Endothelial cell of umbilical vein (primary cell): Measurements from ENCODE around the gene GAPVD1. TPM values are rescaled to one million over a fixed set of nuclear protein-coding genes. Genes with fewer than 3 reads are reported as not detected.
"Not testable (repeated sequence)": the region's sequence is repeated elsewhere in the genome, so short reads cannot be mapped to it uniquely, and the experiment has no call there.

Experiments used
- BruUV-seq: library from RNA; stranded (reverse); fragments of 400-500 nt; replicated peaks from 2 replicates; lab custom pipeline; 2021; lab: Mats Ljungman, UMichigan
- CTCF ChIA-PET: fragments of 300-600, 350-600 bp; sonication (Branson Sonifier 250); formaldehyde crosslinking; loops from one replicate; lab custom pipeline; 2021; ENCODE audit warnings: antibody characterized with exemption, inconsistent platforms; lab: Charles Lee
- POLR2A ChIA-PET: fragments of 300-600, 350-600 bp; sonication (Branson Sonifier 250); formaldehyde crosslinking; loops from one replicate; lab custom pipeline; 2021; ENCODE audit warnings: antibody characterized with exemption, inconsistent platforms; lab: Charles Lee
- DNase-seq: peaks from one replicate; pipeline ENCODE4 v3.0.0-alpha.2; 2011; ENCODE audit warnings: low read depth, low spot score
- FAIRE-seq: peaks from 2 replicates; lab custom pipeline; 2011; peaks lifted over from hg19 to GRCh38; lab: Jason Lieb, UNC
- H2AFZ ChIP-seq: 2 replicates; pipeline ENCODE4 v1.6.0; 2012; ENCODE audit warnings: low read depth, low read length, control low read depth, inconsistent platforms
- H3K27ac ChIP-seq: 2 replicates; pipeline ENCODE4 v1.5.1; 2011; ENCODE audit warnings: low read depth, mild to moderate bottlenecking, control low read depth, low read length, moderate library complexity; ENCODE audit not compliant: insufficient read depth
- H3K27me3 ChIP-seq, 2 experiments: 2 replicates each; pipeline versions ENCODE4 v1.6.0 to v1.6.1; 2011; ENCODE audit warnings: low read length in 2 of 2, mixed read lengths in 1 of 2; ENCODE audit not compliant: control insufficient read depth in 2 of 2, insufficient read depth in 2 of 2
- H3K36me3 ChIP-seq, 2 experiments: 2 replicates in 1 of 2; 3 replicates in 1 of 2; pipeline ENCODE4 v1.5.1; 2011; ENCODE audit warnings: low read length in 2 of 2, mild to moderate bottlenecking in 1 of 2, moderate library complexity in 1 of 2; ENCODE audit not compliant: control insufficient read depth in 2 of 2, insufficient read depth in 2 of 2; ENCODE audit errors: extremely low read depth in 1 of 2
- H3K4me1 ChIP-seq: 3 replicates; pipeline ENCODE4 v1.5.1; 2011; ENCODE audit warnings: mild to moderate bottlenecking, low read length; ENCODE audit not compliant: control insufficient read depth, insufficient read depth; ENCODE audit errors: extremely low read depth
- H3K4me2 ChIP-seq: 2 replicates; pipeline ENCODE4 v1.6.1; 2011; ENCODE audit warnings: low read length, control low read depth, mixed read lengths; ENCODE audit not compliant: insufficient read depth
- H3K4me3 ChIP-seq, 3 experiments: fragments of 200-600 bp in 1 of 3; sonication (generic), shearing (Covaris generic) in 1 of 3; replicated peaks in 1 of 3; 2 replicates each; pipeline ENCODE4 v1.5.1; 2011 to 2016; ENCODE audit warnings: control low read depth in 3 of 3, low read length in 3 of 3, mild to moderate bottlenecking in 2 of 3, inconsistent platforms in 1 of 3, low read depth in 1 of 3, moderate library complexity in 1 of 3; ENCODE audit not compliant: insufficient read depth in 1 of 3
- H3K79me2 ChIP-seq: 2 replicates; pipeline ENCODE4 v1.6.0; 2012; ENCODE audit warnings: low read length, inconsistent platforms; ENCODE audit not compliant: control insufficient read depth, insufficient read depth
- H3K9ac ChIP-seq: replicated peaks from 2 replicates; pipeline ENCODE3; 2011; ENCODE audit warnings: low read length, control low read depth; ENCODE audit not compliant: insufficient read depth; ENCODE audit errors: extremely low read depth
- H3K9me1 ChIP-seq: replicated peaks from 3 replicates; pipeline ENCODE4 v1.6.0; 2011; ENCODE audit warnings: mild to moderate bottlenecking, low read length; ENCODE audit not compliant: control insufficient read depth, insufficient read depth; ENCODE audit errors: extremely low read depth
- H3K9me3 ChIP-seq: replicated peaks from 2 replicates; pipeline ENCODE4 v1.5.1; 2012; ENCODE audit warnings: low read length, inconsistent platforms; ENCODE audit not compliant: control insufficient read depth, insufficient read depth
- H4K20me1 ChIP-seq: replicated peaks from 2 replicates; pipeline ENCODE3; 2011; ENCODE audit warnings: mild to moderate bottlenecking, low read length; ENCODE audit not compliant: control insufficient read depth, insufficient read depth; ENCODE audit errors: extremely low read depth
- CTCF ChIP-seq, 2 donors: IDR thresholded peaks; 1 replicate in 1 of 2; 2 replicates in 1 of 2; pipeline ENCODE4 v1.5.1; 2011; ENCODE audit warnings: low read length in 2 of 2, mild to moderate bottlenecking in 2 of 2, moderate library complexity in 2 of 2, control low read depth in 1 of 2, inconsistent platforms in 1 of 2, low read depth in 1 of 2; ENCODE audit not compliant: insufficient read depth in 1 of 2; ENCODE audit errors: extremely low read depth in 1 of 2
- EZH2 ChIP-seq: IDR thresholded peaks from 2 replicates; pipeline ENCODE4 v1.6.1; 2012; ENCODE audit warnings: borderline replicate concordance, low read depth, mild to moderate bottlenecking, moderate library complexity, low read length, inconsistent platforms; ENCODE audit not compliant: severe bottlenecking
- FOS ChIP-seq: IDR thresholded peaks from 2 replicates; pipeline ENCODE4 v1.6.1; 2011; ENCODE audit warnings: mild to moderate bottlenecking, low read length, moderate library complexity, borderline replicate concordance; ENCODE audit not compliant: insufficient read depth
- GATA2 ChIP-seq: IDR thresholded peaks from 2 replicates; pipeline ENCODE4 v1.7.0; 2011; ENCODE audit warnings: low read depth, mild to moderate bottlenecking, moderate library complexity, mixed read lengths, low read length; ENCODE audit not compliant: insufficient read length, insufficient read depth
- JUN ChIP-seq: IDR thresholded peaks from 2 replicates; pipeline ENCODE4 v1.6.1; 2011; ENCODE audit warnings: borderline replicate concordance, low read depth; ENCODE audit not compliant: insufficient read length, insufficient read depth
- MAX ChIP-seq: IDR thresholded peaks from 2 replicates; pipeline ENCODE4 v1.6.1; 2011; ENCODE audit not compliant: insufficient read depth, insufficient read length
- MYC ChIP-seq: IDR thresholded peaks from one replicate; pipeline ENCODE4 v1.6.1; 2011; ENCODE audit warnings: mild to moderate bottlenecking, low read depth, low read length
- POLR2A ChIP-seq: IDR thresholded peaks from 2 replicates; pipeline ENCODE4 v1.6.1; 2012; ENCODE audit warnings: low read depth, mild to moderate bottlenecking, control low read depth, low read length
- POLR2AphosphoS5 ChIP-seq: IDR thresholded peaks from 2 replicates; pipeline ENCODE4 v1.6.1; 2012; ENCODE audit warnings: low read depth, mild to moderate bottlenecking, control low read depth, low read length, moderate library complexity; ENCODE audit not compliant: insufficient read depth
- dilution Hi-C: fragments of 300-500 bp; cut with MboI; formaldehyde crosslinking; loops from one replicate; pipeline ENCODE4 v1.15.0; 2019; ENCODE audit warnings: low sequenced_read_pairs; ENCODE audit not compliant: extremely low pct_ligation_motif_present
- intact Hi-C: fragments of 100-400 bp; cut with micrococcal nuclease; formaldehyde crosslinking; loops from one replicate; pipeline ENCODE4 v1.10.0; 2022
- polyA plus RNA-seq, 4 experiments: library from polyadenylated mRNA; depleted of rRNA in 3 of 4; stranded (reverse) in 3 of 4; unstranded in 1 of 4; fragments of >200 nt; gene quantifications; 2 replicates each; pipeline versions ENCODE4 v1.2.1 to v1.2.3, GENCODE V29; 2011 to 2012; ENCODE audit warnings: missing spikeins in 1 of 4
- total RNA-seq: library from RNA; stranded (reverse); gene quantifications from 2 replicates; pipeline ENCODE4 v1.2.3, GENCODE V29; 2021

Gene GAPVD1
- total and polyA plus RNA-seq, 2 donors (not counting 3 experiments of a cell fraction or from before 2014, with no cell fraction given): 10.7 to 53.2 TPM

GRCh38 chr9:125284855-125285254 lies 23.2 kb downstream of the GAPVD1 start:
- dilution Hi-C loops: no loop called here
- DNase-seq (no peak), FAIRE-seq (no peak)
- Histone ChIP-seq H3K36me3 (no peaks in the 10 kb centered on the region), H3K4me2 (no peak overlapping the region), H3K9ac (no peak overlapping the region), H3K27ac (no peak overlapping the region), H3K9me3 (no peaks in the 10 kb centered on the region), H3K27me3 (no peaks in the 10 kb centered on the region), H3K79me2 (peaks cover 56% of the 10 kb centered on the region), H3K9me1 (no peaks in the 10 kb centered on the region), H3K4me3 (no peak overlapping the region), H4K20me1 (peaks cover 5% of the 10 kb centered on the region), H2AFZ (no peak overlapping the region), H3K4me1 (no peaks in the 10 kb centered on the region)
- ChIA-PET POLR2A (interaction anchor here (0.9 kb wide), 1 partner anchor 505 kb away, joined by 9 read pairs; no protein-coding TSS in a partner anchor), CTCF (interaction anchor here (1.2 to 1.3 kb wide), 2 partner anchors 11 to 77 kb away, joined by 3 read pairs; no protein-coding TSS in a partner anchor)
- intact Hi-C loops: no loop called here
- no TSS peak for BruUV-seq
- no peak for TF ChIP-seq FOS
- TF ChIP-seq MAX: no peak
- no peak for TF ChIP-seq MYC
- no peak for TF ChIP-seq CTCF (IDR thresholded peaks at IDR 0.05; ENCODE audit: extremely low read depth in 1 of 2, insufficient read depth in 1 of 2, low read depth in 1 of 2, low read length in 2 of 2)
- TF ChIP-seq JUN: no peak
- no peak for TF ChIP-seq GATA2
- TF ChIP-seq EZH2: no peak
- TF ChIP-seq POLR2AphosphoS5: no peak
- TF ChIP-seq POLR2A: no peak

- DNase-seq, H3K4me3 ChIP-seq, H3K9me3 ChIP-seq, H3K9me1 ChIP-seq, POLR2A ChIA-PET, H2AFZ ChIP-seq, intact Hi-C loops, dilution Hi-C loops, H3K9ac ChIP-seq, H3K4me2 ChIP-seq, H3K36me3 ChIP-seq, FAIRE-seq, H3K4me1 ChIP-seq, H3K27ac ChIP-seq, CTCF ChIA-PET, H4K20me1 ChIP-seq, H3K27me3 ChIP-seq, BruUV-seq: not testable (repeated sequence)
- peaks cover 63% of the 10 kb centered on the region for H3K79me2 ChIP-seq
Measured at GRCh38 chr9:125286935-125287433, 25.4 kb downstream of the GAPVD1 start.
